Activated CD4-positive, alpha-beta T cell treated with anti-CD3 and anti-CD28 coated beads, Interleukin-2, amount 10 ng/mL, durations not matched to agents 24 days and 14 days (primary cell): ENCODE data around the gene EGFL8. TPM values are rescaled to one million over a fixed set of nuclear protein-coding genes. Genes with fewer than 3 reads are reported as not detected.

Source experiments
- DNase-seq: peaks from one replicate; pipeline ENCODE4 v3.0.0; 2022
- H3K27ac Mint-ChIP-seq: one replicate; pipeline ENCODE4 v1.8.0; 2022; ENCODE audit warnings: mild to moderate bottlenecking, mixed read lengths
- H3K27me3 Mint-ChIP-seq: one replicate; pipeline ENCODE4 v1.8.0; 2022; ENCODE audit warnings: mixed read lengths
- H3K36me3 Mint-ChIP-seq: one replicate; pipeline ENCODE4 v1.8.0; 2022; ENCODE audit warnings: low read depth, mild to moderate bottlenecking, mixed read lengths
- H3K4me1 Mint-ChIP-seq: one replicate; pipeline ENCODE4 v1.8.0; 2021; ENCODE audit warnings: mixed read lengths
- H3K4me3 Mint-ChIP-seq: one replicate; pipeline ENCODE4 v1.8.0; 2022; ENCODE audit warnings: mild to moderate bottlenecking, moderate library complexity, mixed read lengths
- H3K9me3 Mint-ChIP-seq: one replicate; pipeline ENCODE4 v1.8.0; 2021; ENCODE audit warnings: mixed read lengths
- intact Hi-C: fragments of 100-400 bp; cut with micrococcal nuclease; formaldehyde crosslinking; loops from one replicate; pipeline ENCODE4 v1.15.1; 2023
- total RNA-seq: library from RNA; stranded (reverse); gene quantifications from 2 replicates; pipeline ENCODE4 v1.2.3, GENCODE V29; 2022

The EGFL8 gene
- total RNA-seq, 1 donor from 2014 or later, result 8.6 TPM

DNA sequence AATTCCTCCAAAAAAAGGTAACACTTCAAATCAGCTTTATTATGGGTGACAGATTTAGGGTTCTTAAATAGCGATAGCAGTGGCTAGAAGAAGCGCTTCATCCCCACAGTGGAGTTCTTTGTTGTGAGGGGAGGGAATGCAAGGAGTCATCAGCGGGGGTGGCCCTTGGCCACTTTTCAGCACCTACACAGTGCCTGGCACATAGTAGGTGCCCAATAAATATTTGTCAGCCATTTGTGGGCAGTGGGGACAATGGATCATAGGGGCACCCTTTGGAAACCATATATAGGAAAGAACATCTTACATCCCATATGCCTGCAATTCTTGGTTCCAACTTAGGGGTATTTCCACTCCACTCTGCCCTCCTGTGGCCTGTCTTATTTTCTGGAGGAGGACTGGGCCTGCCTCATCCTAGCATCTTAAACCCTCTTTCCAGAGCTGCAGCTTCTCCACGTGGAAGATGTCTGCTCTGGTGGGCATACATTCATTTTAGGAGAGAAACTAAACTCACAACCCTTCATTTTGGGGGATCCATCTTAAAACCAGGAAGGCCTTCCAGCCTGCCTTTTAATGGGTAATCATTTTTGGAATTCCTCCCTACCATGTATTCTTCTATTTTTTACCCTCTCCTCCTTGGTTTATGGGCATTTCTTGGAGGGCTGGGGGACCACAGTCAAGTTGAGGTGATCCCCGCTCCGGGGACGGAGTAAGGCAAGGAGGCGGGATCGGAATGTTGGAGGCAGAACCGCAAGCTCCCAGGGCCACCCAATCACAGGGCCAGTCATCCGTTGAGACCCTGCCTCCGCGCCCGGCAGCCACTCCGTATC lies 30.6 kb downstream of the EGFL8 start:
- intact Hi-C loops, result loop anchor here (1.0 to 10.0 kb wide), 9 partner anchors 17 to 1980 kb away; partner anchors contain the start of genes FKBPL, PPT2, PSMB9 and RGL2
- peak overlapping the region; percentile 96 for H3K27ac Mint-ChIP-seq
- H3K4me3 Mint-ChIP-seq, result peak overlapping the region; percentile 98
- no peaks in the 10 kb centered on the region for H3K9me3 Mint-ChIP-seq
- peak; percentile 83 for DNase-seq
- no peaks in the 10 kb centered on the region for H3K27me3 Mint-ChIP-seq
- peaks cover 43% of the 10 kb centered on the region for H3K4me1 Mint-ChIP-seq
- H3K36me3 Mint-ChIP-seq, result peaks cover 13% of the 10 kb centered on the region

DNA sequence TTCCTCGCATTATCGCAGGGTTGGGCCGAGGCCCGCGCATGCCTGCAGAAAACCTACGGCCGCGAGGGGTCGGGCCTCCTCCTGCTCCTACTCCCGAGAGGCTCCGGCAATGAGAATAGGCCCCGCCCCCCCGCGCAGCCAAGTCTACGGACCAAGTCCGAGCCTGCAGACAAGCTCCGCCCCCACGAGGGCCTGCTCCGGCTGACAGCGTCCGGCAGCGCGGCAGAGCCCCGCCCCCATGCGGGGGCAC lies 31.2 kb downstream of the EGFL8 start:
- intact Hi-C loops, result loop anchor here (1.0 to 10.0 kb wide), 9 partner anchors 17 to 1981 kb away; partner anchors contain the start of genes FKBPL, PPT2, PSMB9 and RGL2
- peaks cover 40% of the 10 kb centered on the region for H3K4me1 Mint-ChIP-seq
- DNase-seq, result peak; percentile 100
- no peaks in the 10 kb centered on the region for H3K9me3 Mint-ChIP-seq
- peaks cover 9% of the 10 kb centered on the region for H3K36me3 Mint-ChIP-seq
- H3K4me3 Mint-ChIP-seq, result peak overlapping the region; percentile 98
- peaks cover 2% of the 10 kb centered on the region for H3K27me3 Mint-ChIP-seq
- H3K27ac Mint-ChIP-seq, result peak overlapping the region; percentile 99

DNA sequence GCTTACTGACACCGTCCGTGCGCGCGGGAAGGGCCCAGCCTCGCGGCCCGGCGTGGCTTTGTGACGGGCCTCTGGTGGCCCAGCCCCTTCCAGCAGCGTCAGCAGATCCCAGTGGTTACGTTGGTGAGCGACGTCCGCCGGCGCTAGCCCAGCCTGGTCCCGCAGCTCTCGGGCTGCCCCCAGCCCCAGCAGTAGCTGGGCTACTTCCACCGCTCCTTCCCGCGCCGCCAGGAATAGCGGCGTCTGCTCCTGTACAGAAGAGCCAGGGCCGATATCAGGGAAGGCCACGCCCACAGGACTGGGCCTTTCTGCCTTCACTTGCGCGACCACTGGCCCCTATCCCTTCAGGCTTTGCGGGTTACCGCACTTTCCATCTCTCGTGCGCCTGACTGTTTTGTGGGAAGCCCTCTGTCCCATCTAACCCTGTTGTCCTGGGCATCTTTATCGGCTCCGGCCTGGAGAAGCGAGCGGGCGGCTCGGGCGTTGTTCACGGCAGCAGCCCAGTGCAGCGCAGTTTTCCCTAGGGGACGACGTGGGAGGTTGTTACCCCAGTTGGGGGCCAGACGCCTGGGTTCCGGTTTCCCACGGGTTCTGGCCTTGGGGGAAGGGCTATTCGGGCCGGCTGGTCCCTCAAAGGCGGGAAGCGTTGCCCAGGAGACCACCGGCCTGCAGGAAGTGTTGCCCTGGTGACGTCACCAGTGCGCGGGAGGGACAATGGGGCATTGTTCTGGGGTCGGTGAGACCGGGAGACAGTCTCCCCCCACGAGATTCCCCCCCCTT lies 31.7 kb downstream of the EGFL8 start:
- Mint-ChIP-seq H3K4me1 (peaks cover 38% of the 10 kb centered on the region), H3K9me3 (no peaks in the 10 kb centered on the region), H3K27me3 (peaks cover 2% of the 10 kb centered on the region), H3K4me3 (peak overlapping the region; percentile 98), H3K27ac (peak overlapping the region; percentile 99), H3K36me3 (peaks cover 7% of the 10 kb centered on the region)
- intact Hi-C loops, result loop anchor here (1.0 to 10.0 kb wide), 9 partner anchors 18 to 1981 kb away; partner anchors contain the start of genes FKBPL, PPT2, PSMB9 and RGL2
- peak; percentile 89 for DNase-seq

DNA sequence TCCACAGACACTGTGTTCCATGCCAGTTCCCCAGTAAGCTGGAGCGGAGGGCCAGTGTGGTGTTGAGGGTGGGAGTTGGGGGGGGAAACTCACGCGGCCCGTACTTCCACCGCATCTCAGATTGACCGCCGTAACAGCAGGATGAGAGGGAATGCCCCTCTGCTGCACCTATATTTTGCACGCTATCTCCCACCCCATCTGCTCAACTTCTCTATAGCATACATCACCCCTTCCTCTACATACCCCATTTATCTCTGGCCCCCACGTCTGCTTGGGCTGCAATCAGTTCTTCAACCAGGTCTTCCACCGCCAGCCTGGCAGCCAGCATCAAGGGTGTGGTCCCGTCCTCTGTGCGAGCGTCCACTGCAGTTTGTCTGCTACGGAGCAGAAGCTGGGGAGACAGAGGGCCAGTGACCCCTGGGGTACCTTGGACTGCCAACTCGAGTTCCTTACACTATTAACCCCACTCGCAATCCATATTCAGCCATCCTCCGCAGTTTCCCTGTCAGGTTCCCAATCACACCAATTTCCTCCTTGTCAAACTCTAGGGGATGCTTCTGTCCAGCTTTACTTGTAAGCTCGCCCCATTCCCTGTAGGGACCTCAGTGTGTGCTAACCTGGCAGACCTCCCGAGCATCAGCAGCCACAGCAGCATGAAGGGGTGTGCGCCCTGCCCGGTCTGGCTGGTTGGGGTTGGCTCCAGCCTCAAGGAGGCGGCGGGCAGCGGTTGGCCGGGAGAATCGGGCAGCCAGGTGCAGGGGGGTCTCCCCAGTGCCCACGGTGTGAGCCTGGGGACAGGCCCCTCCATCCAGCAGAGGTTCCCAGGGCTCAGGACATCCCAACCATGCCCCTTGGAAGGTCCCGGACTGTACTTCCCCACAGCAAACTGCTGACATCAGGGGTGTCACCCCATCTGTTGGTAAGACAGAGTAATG lies 32.6 kb downstream of the EGFL8 start:
- Mint-ChIP-seq H3K27me3 (peaks cover 2% of the 10 kb centered on the region), H3K36me3 (peaks cover 7% of the 10 kb centered on the region), H3K4me3 (peak overlapping the region; percentile 98), H3K9me3 (no peaks in the 10 kb centered on the region), H3K27ac (peak overlapping the region; percentile 99), H3K4me1 (peaks cover 31% of the 10 kb centered on the region)
- intact Hi-C loops, result loop anchor here (5.0 to 10.0 kb wide), 4 partner anchors 655 to 1982 kb away; partner anchors contain the start of genes PSMB9, RGL2, TAP1 and TRIM26
- no peak for DNase-seq

DNA sequence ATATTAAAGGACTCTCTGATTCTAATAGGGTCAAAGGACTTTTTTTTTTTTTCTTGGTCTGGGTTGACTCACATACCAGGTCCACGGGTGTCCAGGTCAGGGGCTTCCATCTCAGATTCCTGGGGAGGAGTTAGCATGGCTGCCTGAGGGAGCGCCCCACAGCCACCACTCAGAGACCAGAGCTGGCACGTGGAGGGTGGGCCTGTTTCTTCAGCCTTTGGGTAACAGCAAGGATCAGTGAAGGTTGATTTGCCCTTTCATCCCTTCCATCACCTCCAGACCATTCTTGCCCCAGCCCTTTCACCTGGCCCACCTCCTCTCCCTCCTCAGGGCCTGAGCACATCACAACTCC lies 33.9 kb downstream of the EGFL8 start:
- H3K9me3 Mint-ChIP-seq, result no peaks in the 10 kb centered on the region
- intact Hi-C loops, result loop anchor here (5.0 to 10.0 kb wide), 4 partner anchors 654 to 1984 kb away; partner anchors contain the start of genes PSMB9, RGL2, TAP1 and TRIM26
- no peak overlapping the region for H3K4me3 Mint-ChIP-seq
- H3K27me3 Mint-ChIP-seq, result peaks cover 2% of the 10 kb centered on the region
- peaks cover 27% of the 10 kb centered on the region for H3K4me1 Mint-ChIP-seq
- H3K36me3 Mint-ChIP-seq, result no peaks in the 10 kb centered on the region
- H3K27ac Mint-ChIP-seq, result no peak overlapping the region
- DNase-seq, result no peak

DNA sequence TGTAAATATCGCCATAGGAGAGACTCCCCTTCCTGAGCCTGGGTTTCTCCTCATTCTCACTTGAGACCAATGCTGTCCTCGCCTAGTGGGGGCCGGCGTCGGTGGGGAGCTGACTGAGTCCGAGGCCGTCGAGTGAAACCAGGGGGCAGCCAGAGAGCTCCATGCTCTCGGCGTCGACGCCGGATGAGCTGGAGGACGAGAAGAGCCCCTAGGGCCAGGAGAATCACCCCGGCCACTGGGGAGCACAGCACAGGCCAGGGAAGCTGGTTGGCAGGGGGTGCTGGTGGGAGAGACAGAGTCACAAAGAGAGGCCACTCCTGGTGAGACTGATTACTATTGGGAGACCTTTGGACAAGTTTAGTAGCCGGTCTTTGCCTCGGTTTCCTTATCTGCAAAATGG lies 34.5 kb downstream of the EGFL8 start:
- Mint-ChIP-seq H3K9me3 (no peaks in the 10 kb centered on the region), H3K36me3 (no peaks in the 10 kb centered on the region), H3K27ac (no peak overlapping the region), H3K4me3 (no peak overlapping the region), H3K4me1 (peaks cover 22% of the 10 kb centered on the region), H3K27me3 (peaks cover 4% of the 10 kb centered on the region)
- no peak for DNase-seq
- intact Hi-C loops, result loop anchor here (5.0 to 10.0 kb wide), 4 partner anchors 653 to 1984 kb away; partner anchors contain the start of genes PSMB9, RGL2, TAP1 and TRIM26

DNA sequence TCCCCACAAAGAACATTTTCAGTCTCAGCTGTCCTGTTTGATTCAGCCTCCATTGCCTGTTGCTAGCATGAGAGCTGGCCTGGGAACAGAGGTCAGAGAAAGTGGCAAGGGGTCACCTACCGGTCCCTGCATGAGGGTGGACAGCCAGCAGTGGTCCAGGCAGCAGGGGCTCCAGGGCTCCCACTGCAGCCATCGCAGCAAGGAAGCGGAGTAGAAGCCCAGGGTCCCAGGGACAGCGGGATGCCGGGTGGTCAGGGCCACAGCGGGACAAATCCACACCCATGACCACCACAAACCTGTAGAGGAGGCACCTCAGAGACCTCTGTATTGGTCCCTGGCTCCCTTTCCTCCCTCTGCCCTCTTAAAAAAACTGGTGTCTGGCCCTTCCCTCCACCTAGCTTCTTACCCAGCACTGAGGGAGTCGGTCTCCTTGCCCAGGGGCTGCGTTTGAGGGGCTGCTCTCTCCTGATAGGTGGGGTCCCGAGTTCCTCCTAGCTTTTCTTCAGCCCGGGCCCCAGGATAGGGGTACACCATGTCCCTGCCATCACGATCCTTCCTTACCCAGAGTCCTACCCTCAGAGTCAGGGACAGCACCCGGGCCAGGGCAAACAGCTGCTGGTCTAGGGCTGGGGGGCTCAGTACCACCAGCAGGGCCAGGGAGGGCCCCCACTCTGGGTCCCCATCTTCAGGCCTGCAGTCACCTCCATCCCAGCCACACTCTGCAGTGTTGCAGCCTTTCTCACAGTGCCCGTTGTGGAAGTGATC lies 36.5 kb downstream of the EGFL8 start:
- peaks cover 6% of the 10 kb centered on the region for H3K4me1 Mint-ChIP-seq
- no peaks in the 10 kb centered on the region for H3K9me3 Mint-ChIP-seq
- DNase-seq, result no peak
- peaks cover 14% of the 10 kb centered on the region for H3K27me3 Mint-ChIP-seq
- intact Hi-C loops, result no loop called here
- no peak overlapping the region for H3K4me3 Mint-ChIP-seq
- no peaks in the 10 kb centered on the region for H3K36me3 Mint-ChIP-seq
- no peak overlapping the region for H3K27ac Mint-ChIP-seq

DNA sequence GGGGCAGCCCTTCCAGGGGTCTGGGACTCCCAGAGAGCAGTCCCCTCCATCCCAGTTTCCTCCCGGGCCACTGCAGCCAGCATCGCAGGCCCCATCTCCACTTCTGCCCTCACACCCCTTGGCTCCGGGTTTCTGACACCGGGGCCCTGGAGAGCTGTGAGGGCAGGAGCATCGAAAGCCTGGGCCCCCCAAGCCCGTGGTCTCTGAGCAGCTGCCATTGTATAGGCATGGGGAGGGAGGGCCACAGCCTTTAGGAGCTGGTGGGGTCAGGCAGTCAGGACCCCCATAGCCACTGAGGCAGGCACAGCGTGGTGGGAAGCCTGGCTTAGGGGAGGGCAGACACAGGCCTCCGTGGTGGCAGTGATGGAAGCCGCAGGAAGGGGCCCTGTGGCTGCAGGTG lies 37.8 kb downstream of the EGFL8 start:
- intact Hi-C loops, result no loop called here
- H3K4me3 Mint-ChIP-seq, result no peak overlapping the region
- no peak overlapping the region for H3K27ac Mint-ChIP-seq
- peaks cover 19% of the 10 kb centered on the region for H3K27me3 Mint-ChIP-seq
- no peaks in the 10 kb centered on the region for H3K36me3 Mint-ChIP-seq
- no peaks in the 10 kb centered on the region for H3K9me3 Mint-ChIP-seq
- no peaks in the 10 kb centered on the region for H3K4me1 Mint-ChIP-seq
- no peak for DNase-seq

DNA sequence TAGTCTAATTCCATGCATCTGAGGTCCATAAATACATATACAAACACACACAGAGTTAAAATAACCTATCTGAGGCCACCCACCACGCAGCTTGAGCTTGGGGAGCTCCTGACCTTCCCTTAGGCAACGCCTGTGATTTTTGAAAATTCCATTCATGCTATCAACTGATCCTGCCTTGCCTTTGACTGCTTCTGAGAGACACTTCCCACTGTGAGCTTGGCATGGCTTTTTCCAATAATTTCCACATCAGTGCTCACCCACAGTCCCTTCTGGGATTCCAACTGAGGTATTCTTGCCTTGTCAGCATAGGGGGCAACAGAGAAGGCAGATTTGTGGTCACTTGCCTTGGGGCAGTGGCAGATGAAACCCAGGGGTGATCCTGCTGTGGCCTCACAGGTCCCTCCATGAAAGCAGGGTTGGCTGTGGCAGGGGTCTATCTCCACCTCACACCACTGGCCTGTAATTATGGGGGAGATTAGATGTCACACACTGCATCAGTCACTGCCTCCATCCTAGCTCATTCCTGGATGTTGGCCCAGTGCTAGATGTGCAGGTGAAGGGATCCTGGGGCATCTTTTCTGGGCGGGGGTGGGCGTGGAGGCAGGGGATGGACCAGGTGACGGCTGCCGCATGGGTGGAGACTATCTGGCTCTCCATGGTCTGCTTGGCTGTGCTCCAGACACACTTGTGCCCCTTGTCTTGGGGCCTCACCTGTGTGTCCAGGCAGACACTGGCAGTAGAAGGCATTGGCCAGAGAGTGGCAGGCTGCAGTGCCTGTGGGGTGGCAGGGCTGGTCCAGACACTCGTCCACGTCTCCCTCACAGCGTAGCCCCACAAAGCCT lies 39.3 kb downstream of the EGFL8 start:
- no peak overlapping the region for H3K27ac Mint-ChIP-seq
- intact Hi-C loops, result no loop called here

DNA sequence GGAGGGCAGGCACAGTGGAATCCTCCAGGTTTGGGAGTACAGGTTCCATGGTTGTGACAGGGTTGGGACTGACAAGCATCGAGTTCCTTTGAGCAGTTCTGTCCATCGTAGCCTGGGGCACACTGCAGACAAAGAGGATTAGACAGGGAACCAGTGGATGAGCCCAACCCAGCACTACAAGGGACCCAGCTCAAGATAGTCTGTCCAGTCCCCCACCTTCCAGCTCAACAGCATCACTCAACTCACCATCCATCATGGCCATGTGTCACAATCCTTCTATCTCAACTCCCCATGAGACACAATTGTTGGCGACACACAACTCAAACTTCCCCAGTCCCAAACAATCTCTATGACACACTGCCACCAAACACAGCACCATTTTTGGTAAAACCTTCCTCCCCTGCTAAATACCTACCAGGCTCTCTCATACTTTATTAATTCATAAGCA lies 39.9 kb downstream of the EGFL8 start:
- Mint-ChIP-seq H3K4me1 (no peaks in the 10 kb centered on the region), H3K4me3 (no peak overlapping the region), H3K27me3 (peaks cover 28% of the 10 kb centered on the region), H3K27ac (no peak overlapping the region), H3K9me3 (no peaks in the 10 kb centered on the region), H3K36me3 (no peaks in the 10 kb centered on the region)
- intact Hi-C loops, result no loop called here
- DNase-seq, result no peak

More for the DNA sequence above, 39.3 kb downstream of the EGFL8 start:
- Mint-ChIP-seq H3K27me3 (peaks cover 22% of the 10 kb centered on the region), H3K4me3 (no peak overlapping the region), H3K9me3 (no peaks in the 10 kb centered on the region), H3K36me3 (no peaks in the 10 kb centered on the region), H3K4me1 (no peaks in the 10 kb centered on the region)
- no peak for DNase-seq

DNA sequence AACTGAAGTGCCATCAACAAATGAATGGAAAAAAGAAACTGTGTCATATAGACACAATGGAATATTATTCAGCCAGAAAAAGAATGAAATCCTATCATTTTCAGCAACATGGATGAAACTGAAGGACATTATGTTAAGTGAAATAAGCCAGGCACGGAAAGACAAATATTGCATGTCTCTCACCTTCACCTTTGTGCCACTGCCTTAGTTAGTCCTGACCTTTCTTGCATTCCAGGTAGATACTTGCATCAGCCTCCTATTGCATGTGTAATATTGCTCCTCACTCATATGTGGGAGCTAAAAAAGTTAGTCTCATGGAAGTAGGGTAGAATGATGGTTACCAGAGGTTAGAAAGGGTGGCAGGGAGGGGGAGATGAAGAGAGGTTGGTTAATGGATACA lies 44.6 kb downstream of the EGFL8 start:
- Mint-ChIP-seq H3K36me3 (no peaks in the 10 kb centered on the region), H3K9me3 (no peaks in the 10 kb centered on the region), H3K27me3 (peaks cover 24% of the 10 kb centered on the region), H3K4me1 (no peaks in the 10 kb centered on the region), H3K27ac (no peak overlapping the region), H3K4me3 (no peak overlapping the region)
- intact Hi-C loops, result no loop called here
- DNase-seq, result no peak

DNA sequence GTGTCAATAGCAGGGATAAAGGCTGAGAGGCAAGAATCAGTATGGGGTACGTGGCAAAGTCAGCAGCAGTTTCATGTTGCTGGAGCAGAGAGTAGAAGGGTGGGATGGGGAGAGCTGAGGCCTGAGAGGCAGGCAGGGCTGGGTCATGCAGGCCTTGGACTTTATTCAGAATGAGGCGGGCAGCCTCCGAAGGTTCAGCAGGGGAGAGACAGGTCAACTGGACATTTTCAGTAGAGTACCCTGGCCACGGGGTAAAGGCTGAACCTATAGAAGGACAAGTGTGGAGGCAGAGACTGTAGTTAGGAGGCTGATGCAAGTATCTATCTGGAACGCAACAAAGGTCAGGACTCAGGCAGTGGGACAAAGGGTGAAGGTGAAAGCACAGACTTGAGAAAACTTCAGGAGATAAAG lies 45.8 kb downstream of the EGFL8 start:
- no peaks in the 10 kb centered on the region for H3K9me3 Mint-ChIP-seq
- DNase-seq, result no peak
- peaks cover 16% of the 10 kb centered on the region for H3K27me3 Mint-ChIP-seq
- H3K27ac Mint-ChIP-seq, result no peak overlapping the region
- H3K4me1 Mint-ChIP-seq, result no peaks in the 10 kb centered on the region
- intact Hi-C loops, result no loop called here
- no peak overlapping the region for H3K4me3 Mint-ChIP-seq
- H3K36me3 Mint-ChIP-seq, result no peaks in the 10 kb centered on the region
